ENCODE data around the gene ECPAS.

The ECPAS gene

DNA sequence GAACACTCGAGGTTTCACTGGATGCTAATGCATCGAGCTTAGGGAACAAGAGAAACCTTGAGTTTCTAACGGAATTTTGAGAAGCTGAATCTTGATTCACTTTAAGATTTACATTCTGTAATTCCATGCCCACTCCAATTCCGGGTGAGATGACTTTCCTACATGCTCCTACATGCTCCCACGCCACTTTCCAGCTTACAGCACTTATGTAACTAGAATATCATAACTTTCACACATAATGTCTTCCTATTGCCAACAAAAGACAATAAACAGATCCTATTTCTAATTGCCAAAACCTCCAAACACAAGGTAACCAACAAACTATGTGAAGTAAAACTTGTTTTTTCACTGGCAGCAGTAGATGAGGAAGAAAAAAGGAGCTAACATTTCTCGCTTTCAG, 72.9 kb downstream of the ECPAS start:
- no peak for DNase-seq (ENCODE audit: low read depth)

DNA sequence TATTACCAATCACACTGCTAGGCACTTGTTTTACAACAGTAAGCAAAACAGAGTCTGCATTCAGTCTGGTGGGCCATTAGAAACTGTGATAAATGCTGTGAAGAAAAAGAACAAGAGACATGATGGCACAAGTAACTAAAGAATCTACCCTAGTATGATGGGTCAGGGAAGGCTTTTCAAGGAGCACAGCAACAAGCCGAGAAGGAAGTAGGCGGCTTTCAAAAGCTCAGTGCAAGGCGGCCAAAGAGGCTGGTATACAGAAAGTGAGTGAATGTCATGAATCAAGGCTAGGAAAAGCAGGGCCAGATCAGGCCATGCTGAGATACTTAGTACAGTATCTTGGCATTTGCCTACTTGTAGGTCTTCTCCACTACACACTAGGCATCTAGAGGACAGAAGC, 76.4 kb downstream of the ECPAS start:
- DNase-seq (ENCODE audit: low read depth), result no peak

- no peak for DNase-seq (ENCODE audit: low read depth)
Measured at GRCh38 chr9:111405701-111406100, 78.5 kb downstream of the ECPAS start.

- DNase-seq (ENCODE audit: low read depth), result peak; percentile 63
Measured at GRCh38 chr9:111401486-111401885, 82.7 kb downstream of the ECPAS start.

DNA sequence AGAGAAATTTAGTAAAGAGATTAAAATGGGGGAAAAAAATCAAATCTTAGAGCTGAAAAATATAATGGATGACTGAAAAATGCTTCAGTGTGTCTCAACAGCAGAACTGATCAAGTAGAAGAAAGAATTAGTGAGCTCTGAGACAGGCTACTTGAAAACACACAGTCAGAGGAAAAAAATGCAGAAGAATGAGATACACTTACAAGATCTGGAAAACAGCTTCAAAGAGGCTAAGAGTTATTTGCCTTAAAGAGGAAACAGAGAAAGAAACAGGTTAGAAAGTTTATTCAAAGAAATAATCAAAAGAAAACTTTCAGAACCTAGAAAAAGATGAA, 83.7 kb downstream of the ECPAS start:
- DNase-seq (ENCODE audit: low read depth), result peak; percentile 52

DNA sequence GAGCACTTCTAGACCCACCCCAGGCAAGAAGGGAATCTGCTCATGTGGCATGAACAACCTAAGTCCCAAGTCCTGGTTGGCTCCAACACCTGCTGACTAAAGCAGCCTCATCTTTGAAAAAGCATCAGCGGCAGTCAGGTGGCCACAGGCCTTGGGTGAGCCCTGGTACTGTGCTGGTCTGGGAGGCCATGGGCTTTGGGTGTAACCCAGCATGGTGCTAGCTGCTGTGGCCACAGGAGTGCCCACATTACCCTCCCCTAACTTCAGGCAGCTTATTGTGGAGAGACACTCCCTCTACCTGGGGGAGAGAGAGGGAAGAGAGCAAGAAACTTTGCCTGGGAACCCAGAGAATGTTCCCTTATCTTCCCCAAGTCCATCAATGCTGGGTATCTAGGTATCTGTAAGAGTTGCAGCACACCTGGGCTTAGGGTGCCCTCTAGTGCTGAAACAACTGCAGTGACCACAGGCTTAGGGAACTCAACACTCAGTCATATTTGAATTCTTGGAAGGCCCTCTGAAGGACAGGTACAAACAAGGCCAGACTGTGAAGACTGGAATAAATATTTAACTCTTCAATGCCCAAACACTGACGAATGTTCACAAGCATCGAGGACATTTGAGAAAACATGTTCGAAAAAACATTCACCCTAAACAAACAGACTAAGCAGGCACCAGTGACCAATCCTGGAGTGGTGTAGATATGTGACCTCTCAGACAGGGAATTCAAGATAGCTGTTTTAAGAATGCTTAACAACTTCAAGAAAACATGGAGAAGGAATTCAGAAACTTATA, 84.2 kb downstream of the ECPAS start:
- peak; percentile 46 for DNase-seq (ENCODE audit: low read depth)

- no peak for DNase-seq (ENCODE audit: low read depth)
Measured at GRCh38 chr9:111399211-111399739, 84.9 kb downstream of the ECPAS start.

GRCh38 chr9:111393971-111394370, 90.2 kb downstream of the ECPAS start:
- DNase-seq (ENCODE audit: low read depth), result peak; percentile 53

DNA sequence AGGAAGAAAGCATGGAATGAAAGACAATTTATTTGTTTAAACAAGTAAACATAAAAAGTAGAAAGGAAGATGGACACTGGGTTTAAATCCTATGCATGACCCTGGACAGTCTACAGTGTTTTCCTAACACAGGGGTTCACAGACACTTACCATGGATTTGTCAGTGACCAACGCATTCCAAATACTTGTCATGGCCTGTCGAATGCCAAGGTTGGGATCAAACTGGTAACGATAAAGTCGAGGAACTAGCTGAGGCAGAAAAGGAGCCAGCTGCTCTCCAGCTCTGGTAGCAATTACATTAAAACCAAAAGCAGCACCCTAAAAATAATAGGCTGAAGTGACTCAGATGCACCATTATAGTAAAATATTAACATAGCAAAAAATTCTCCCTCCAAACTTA, 94.8 kb downstream of the ECPAS start:
- no peak for DNase-seq (ENCODE audit: low read depth)

- DNase-seq (ENCODE audit: low read depth), result peak; percentile 20
Measured at GRCh38 chr9:111386386-111386785, 97.8 kb downstream of the ECPAS start.

DNA sequence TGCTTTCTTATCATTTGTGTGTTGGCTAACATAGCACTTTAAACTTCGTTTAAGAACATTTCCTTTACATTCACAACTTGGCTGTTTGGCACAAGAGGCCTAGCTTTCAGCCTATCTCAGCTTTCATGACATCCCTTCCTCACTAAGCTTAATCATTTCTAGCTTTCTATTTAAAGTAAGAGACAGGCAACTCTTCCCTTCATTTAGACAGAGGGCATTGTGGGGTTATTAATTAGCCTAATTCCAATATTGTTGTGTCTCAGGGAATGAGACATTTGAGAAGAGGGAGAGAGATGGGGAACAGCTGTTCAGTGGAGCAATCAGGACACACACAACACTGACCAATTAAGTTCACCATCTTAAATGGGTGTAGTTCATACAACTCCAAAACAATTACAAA, 103.2 kb downstream of the ECPAS start:
- no peak for DNase-seq (ENCODE audit: low read depth)

DNA sequence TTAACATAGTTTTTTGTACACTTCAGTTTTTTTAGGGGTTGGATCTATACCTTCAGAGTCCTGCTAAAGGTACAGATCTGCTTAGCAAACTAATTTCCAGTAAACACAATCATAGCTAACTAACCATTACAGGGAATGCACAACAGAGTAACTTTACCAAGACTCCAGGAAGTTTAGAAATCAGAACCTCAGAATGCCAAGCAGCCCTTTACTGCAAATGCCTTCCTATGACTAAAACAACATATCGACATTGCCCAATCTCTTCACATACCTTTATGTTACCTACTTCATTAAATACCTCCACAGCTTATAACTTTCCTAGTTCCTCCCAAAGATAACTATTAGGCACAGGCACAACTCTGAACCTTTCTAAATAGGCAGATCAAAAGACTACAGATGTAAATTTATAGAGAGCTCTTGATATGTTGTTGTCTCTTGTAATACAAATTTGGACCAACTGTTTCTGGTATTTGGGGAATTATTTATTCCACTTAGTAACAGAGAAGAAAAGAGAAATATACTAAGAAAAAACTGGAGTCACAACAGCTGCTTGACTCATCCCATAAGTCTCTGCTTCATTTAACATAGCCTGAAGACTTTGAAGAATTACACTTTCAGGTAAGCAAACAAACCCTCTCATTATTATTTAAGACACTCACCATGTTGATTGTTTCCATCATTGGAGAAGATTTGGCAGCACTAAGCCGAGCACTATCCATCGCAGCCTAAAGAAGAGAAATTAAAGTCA, 108.2 kb downstream of the ECPAS start:
- peak; percentile 55 for DNase-seq (ENCODE audit: low read depth)

DNA sequence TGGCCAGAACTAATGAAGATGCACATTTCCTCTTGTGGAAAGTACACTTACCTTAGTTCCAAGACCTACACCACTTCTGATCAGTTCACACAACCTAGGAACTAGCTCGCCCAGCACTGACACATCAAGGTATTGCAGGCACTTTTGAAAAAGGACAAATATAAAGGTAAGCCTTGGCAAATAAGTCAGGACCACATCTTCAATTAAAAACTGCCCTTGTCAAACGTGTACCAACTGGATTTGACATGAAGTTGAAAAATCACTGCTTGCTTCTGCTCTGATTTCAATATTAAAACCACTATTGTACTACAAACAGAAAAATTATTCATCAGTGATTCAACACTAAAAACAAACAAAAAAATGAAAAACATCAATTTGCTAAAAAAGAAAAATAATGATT, 109.1 kb downstream of the ECPAS start:
- no peak for DNase-seq (ENCODE audit: low read depth)

DNA sequence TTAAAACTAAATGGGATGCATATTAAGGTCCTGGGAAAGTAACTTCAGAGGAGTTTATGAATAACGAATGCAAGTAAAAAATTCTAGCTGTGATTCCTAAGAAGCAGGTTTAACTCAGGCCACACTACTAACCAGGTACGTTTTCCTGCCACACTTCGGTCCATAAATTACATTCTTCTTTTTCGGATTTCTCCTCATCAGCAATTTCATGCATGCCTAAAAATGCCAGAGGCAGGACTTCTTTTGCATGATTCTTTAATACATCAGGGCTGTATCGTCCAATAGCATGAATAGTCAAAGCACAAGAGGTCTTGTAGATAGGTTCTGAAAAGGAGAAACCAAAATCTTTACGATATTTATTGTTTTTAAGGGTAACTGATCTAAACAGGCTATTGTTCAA, 111.9 kb downstream of the ECPAS start:
- DNase-seq (ENCODE audit: low read depth), result no peak

- no peak for DNase-seq (ENCODE audit: low read depth)
Measured at GRCh38 chr9:111366978-111367377, 117.2 kb downstream of the ECPAS start.

GRCh38 chr9:111362526-111362925, 121.7 kb downstream of the ECPAS start:
- peak; percentile 10 for DNase-seq (ENCODE audit: low read depth)

GRCh38 chr9:111360881-111361280, 123.3 kb downstream of the ECPAS start:
- no peak for DNase-seq (ENCODE audit: low read depth)

DNA sequence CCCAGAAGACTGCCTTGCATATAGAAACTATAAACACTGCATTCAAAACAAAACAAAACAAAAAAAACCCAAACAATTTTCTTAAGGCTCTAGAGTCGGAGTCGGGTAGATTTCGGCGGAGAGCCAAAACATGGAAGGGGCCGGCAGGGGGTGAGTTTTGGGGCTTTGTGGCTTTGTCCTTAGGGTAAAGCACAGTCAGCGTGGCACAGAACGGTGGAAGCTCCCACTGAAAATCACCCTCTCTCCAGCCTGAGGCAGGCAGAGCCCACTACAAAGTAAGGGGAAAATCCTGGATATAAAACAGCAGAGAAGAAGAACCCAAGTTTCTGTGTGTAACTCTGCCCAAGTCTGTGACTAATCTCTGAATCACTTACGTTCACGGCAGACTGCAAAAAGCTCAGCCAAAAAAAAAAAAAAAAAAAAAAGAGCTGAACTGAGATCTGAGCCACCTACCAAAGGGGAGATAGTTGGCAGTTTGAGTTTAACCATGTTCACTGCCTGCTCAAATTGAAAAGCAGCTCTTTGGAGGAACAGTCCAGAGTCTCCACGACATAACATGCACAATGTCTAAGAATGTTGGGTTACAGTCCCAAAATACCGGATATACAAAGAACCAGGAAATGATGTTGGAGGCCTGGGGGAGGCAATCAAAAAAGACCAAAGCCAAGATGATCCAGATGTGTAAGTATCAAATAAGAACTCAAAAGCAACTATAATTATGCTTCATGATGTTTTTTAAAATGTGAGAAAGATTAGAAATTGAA, 127.5 kb downstream of the ECPAS start:
- DNase-seq (ENCODE audit: low read depth), result peak; percentile 89

GRCh38 chr9:111352545-111352944, 131.6 kb downstream of the ECPAS start:
- peak; percentile 10 for DNase-seq (ENCODE audit: low read depth)

DNA sequence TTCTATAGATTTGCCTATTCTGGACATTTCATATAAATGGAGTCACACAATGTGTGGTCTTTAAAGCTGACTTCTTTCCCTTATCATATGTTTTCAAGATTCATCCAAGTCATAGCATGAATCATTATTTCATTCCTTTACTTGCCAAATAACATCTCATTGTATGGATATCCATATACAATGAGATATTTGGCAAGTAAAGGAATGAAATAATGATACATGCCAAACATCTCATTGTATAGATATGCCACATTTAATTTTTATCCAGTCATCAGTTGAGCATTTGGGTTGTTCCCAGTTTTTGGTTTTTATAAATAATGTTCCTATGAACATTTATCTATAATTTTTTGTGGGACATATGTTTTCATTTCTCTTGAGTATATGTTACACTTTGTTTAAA, 133.6 kb downstream of the ECPAS start:
- DNase-seq (ENCODE audit: low read depth), result no peak

DNA sequence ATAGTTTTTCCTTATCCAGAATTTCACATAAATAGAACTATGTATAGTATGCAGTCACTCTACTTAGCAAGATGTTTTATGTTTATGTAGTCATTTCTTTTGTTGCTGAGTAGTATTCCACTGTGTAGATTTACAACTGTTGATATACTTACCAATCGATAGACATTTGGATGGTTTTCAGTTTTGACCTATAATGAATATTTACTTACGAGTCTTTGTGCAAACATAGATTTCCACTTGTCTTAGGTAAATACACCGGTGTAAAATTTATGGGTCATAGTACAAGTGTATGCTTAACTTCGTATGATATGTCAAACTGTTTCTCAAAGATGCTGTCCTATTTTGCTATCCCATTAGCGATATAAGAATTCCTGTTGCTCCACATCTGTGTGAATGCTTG, 134.4 kb downstream of the ECPAS start:
- DNase-seq (ENCODE audit: low read depth), result no peak

GRCh38 chr9:111348821-111349271, 135.3 kb downstream of the ECPAS start:
- peak; percentile 4 for DNase-seq (ENCODE audit: low read depth)

All from amniotic epithelial cell (primary cell).